OCI-LY7 (cell line): ENCODE results near the gene GRID1. TPM values are rescaled to one million over a fixed set of nuclear protein-coding genes. Genes with fewer than 3 reads are reported as not detected.

ENCODE experiments used
- BruUV-seq: library from RNA; stranded (reverse); fragments of 400-500 nt; replicated peaks from 2 replicates; lab custom pipeline; 2021; lab: Mats Ljungman, UMichigan
- CTCF ChIA-PET: fragments of 300-600 bp; sonication (Branson Sonifier 250); formaldehyde crosslinking; loops from one replicate; lab custom pipeline; 2022; ENCODE audit warnings: antibody characterized with exemption; ENCODE audit not compliant: unreplicated experiment; lab: Charles Lee
- POLR2A ChIA-PET: fragments of 300-600 bp; sonication (Branson Sonifier 250); formaldehyde crosslinking; loops from one replicate; lab custom pipeline; 2022; ENCODE audit warnings: antibody characterized with exemption; lab: Charles Lee
- DNase-seq: peaks from one replicate; pipeline ENCODE4 v3.0.0-alpha.2; 2015; ENCODE audit warnings: low spot score
- H2AFZ ChIP-seq: fragments of 200-600 bp; sonication (generic), shearing (Covaris generic); 2 replicates; pipeline ENCODE4 v1.6.1; 2014; ENCODE audit warnings: mild to moderate bottlenecking, antibody characterized with exemption, low read length, moderate library complexity
- H3K27ac ChIP-seq: fragments of 200-600 bp; sonication (generic); 2 replicates; pipeline ENCODE4 v1.5.1; 2014; ENCODE audit warnings: mixed run types, low read depth, mild to moderate bottlenecking, moderate library complexity, low read length, inconsistent platforms; ENCODE audit not compliant: poor library complexity, severe bottlenecking
- H3K36me3 ChIP-seq: fragments of 200-600 bp; sonication (generic); 2 replicates; pipeline ENCODE4 v1.6.1; 2014; ENCODE audit warnings: mild to moderate bottlenecking, antibody characterized with exemption, low read length, moderate library complexity, mixed read lengths; ENCODE audit not compliant: insufficient read depth
- H3K4me1 ChIP-seq: fragments of 200-600 bp; sonication (generic); 2 replicates; pipeline ENCODE4 v1.5.1; 2014; ENCODE audit warnings: mild to moderate bottlenecking, low read length; ENCODE audit not compliant: insufficient read depth, poor library complexity, severe bottlenecking
- H3K4me2 ChIP-seq: fragments of 200-600 bp; sonication (generic); 2 replicates; pipeline ENCODE4 v1.6.1; 2014; ENCODE audit warnings: mild to moderate bottlenecking, low read length
- H3K4me3 ChIP-seq: fragments of 200-600 bp; sonication (generic); 2 replicates; pipeline ENCODE4 v1.5.1; 2014; ENCODE audit warnings: mild to moderate bottlenecking, low read depth, low read length; ENCODE audit not compliant: poor library complexity, severe bottlenecking
- H3K79me2 ChIP-seq: fragments of 200-600 bp; sonication (generic); 2 replicates; pipeline ENCODE4 v1.6.1; 2016; ENCODE audit warnings: low read depth, mild to moderate bottlenecking, low read length, moderate library complexity, mixed read lengths; ENCODE audit not compliant: insufficient read depth
- H3K9me2 ChIP-seq: fragments of 200-600 bp; sonication (generic); 2 replicates; pipeline ENCODE4 v1.6.1; 2016; ENCODE audit warnings: mild to moderate bottlenecking, low read length, mixed read lengths; ENCODE audit not compliant: insufficient read depth
- H3K9me3 ChIP-seq: fragments of 200-600 bp; sonication (generic); 2 replicates; pipeline ENCODE4 v1.6.1; 2014; ENCODE audit warnings: mild to moderate bottlenecking, mixed run types, low read length, mixed read lengths
- H4K20me1 ChIP-seq: fragments of 200-600 bp; sonication (generic); 2 replicates; pipeline ENCODE4 v1.6.1; 2014; ENCODE audit warnings: mild to moderate bottlenecking, antibody characterized with exemption, low read length, moderate library complexity, mixed read lengths; ENCODE audit not compliant: insufficient read depth
- EZH2phosphoT487 ChIP-seq: fragments of 200-600 bp; sonication (generic); IDR thresholded peaks from 2 replicates; pipeline ENCODE4 v1.6.1; 2018; ENCODE audit warnings: low read depth, borderline replicate concordance, mild to moderate bottlenecking, mixed run types, antibody characterized with exemption, low read length, moderate library complexity, mixed read lengths
- intact Hi-C: fragments of 100-400 bp; cut with micrococcal nuclease; formaldehyde crosslinking; loops from one replicate; pipeline ENCODE4 v1.10.0; 2022; ENCODE audit not compliant: unreplicated experiment
- total RNA-seq, 2 experiments: library from RNA; depleted of rRNA in 1 of 2; stranded (reverse); fragments of >200 nt in 1 of 2; shearing (Covaris generic) in 1 of 2; gene quantifications; 2 replicates each; pipeline ENCODE4 v1.2.3, GENCODE V29; 2014 to 2022
- TF ChIP-seq, protein P1 (sequence below): fragments of 200-600 bp; sonication (generic); conservative IDR thresholded peaks from 2 replicates; pipeline ENCODE4 v1.5.1; 2014; ENCODE audit warnings: mild to moderate bottlenecking, antibody characterized with exemption, low read length, moderate library complexity, mixed read lengths

GRID1 gene
- total RNA-seq, 2 experiments from 2014 or later, result 1.6 to 3.7 TPM

- no peak overlapping the region for H3K27ac ChIP-seq
- CTCF ChIA-PET, result no interaction called here
- intact Hi-C loops, result no loop called here
Measured at GRCh38 chr10:86316274-86316835, 50.2 kb downstream of the GRID1 start.

DNA sequence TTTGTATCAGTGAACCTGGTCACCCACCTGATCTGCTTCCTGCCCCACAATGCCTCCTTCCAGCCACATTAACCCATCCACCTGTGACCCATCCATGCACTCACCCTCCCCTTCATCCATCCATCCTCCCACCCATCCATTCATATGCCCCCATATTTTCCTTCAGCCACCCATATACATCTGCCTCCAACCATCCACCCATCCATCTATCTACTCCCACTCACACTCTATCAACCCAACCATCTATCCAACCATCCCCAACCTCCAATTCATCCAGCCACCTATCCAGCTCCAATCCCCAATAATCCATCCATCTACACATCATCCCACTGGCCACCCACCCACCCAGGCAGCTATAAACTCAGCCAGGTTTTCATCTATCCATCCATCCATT, 51.0 kb downstream of the GRID1 start:
- no peaks in the 10 kb centered on the region for H3K9me2 ChIP-seq
- TF ChIP-seq EZH2phosphoT487, result no peak
- TF ChIP-seq, protein P1, sequence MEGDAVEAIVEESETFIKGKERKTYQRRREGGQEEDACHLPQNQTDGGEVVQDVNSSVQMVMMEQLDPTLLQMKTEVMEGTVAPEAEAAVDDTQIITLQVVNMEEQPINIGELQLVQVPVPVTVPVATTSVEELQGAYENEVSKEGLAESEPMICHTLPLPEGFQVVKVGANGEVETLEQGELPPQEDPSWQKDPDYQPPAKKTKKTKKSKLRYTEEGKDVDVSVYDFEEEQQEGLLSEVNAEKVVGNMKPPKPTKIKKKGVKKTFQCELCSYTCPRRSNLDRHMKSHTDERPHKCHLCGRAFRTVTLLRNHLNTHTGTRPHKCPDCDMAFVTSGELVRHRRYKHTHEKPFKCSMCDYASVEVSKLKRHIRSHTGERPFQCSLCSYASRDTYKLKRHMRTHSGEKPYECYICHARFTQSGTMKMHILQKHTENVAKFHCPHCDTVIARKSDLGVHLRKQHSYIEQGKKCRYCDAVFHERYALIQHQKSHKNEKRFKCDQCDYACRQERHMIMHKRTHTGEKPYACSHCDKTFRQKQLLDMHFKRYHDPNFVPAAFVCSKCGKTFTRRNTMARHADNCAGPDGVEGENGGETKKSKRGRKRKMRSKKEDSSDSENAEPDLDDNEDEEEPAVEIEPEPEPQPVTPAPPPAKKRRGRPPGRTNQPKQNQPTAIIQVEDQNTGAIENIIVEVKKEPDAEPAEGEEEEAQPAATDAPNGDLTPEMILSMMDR, result no peak
- H3K79me2 ChIP-seq, result no peaks in the 10 kb centered on the region
- H3K4me1 ChIP-seq, result no peaks in the 10 kb centered on the region
- H3K9me3 ChIP-seq, result no peaks in the 10 kb centered on the region
- no peak for DNase-seq
- H2AFZ ChIP-seq, result no peak overlapping the region
- intact Hi-C loops, result no loop called here
- no peak overlapping the region for H3K4me3 ChIP-seq
- no peaks in the 10 kb centered on the region for H4K20me1 ChIP-seq
- H3K27ac ChIP-seq, result no peak overlapping the region
- BruUV-seq, result no TSS peak
- no peak overlapping the region for H3K4me2 ChIP-seq
- POLR2A ChIA-PET, result no interaction called here
- no peaks in the 10 kb centered on the region for H3K36me3 ChIP-seq
- CTCF ChIA-PET, result no interaction called here

More at GRCh38 chr10:86316274-86316835, 50.2 kb downstream of the GRID1 start:
- H3K4me3 ChIP-seq, result no peak overlapping the region
- no peaks in the 10 kb centered on the region for H4K20me1 ChIP-seq
- H3K9me2 ChIP-seq, result no peaks in the 10 kb centered on the region
- no peak overlapping the region for H3K4me2 ChIP-seq
- BruUV-seq, result no TSS peak
- H3K4me1 ChIP-seq, result no peaks in the 10 kb centered on the region
- no peaks in the 10 kb centered on the region for H3K79me2 ChIP-seq
- H2AFZ ChIP-seq, result no peak overlapping the region
- H3K9me3 ChIP-seq, result no peaks in the 10 kb centered on the region
- no peaks in the 10 kb centered on the region for H3K36me3 ChIP-seq
- DNase-seq, result no peak
- TF ChIP-seq, protein P1, result no peak
- TF ChIP-seq EZH2phosphoT487, result no peak
- POLR2A ChIA-PET, result no interaction called here

DNA sequence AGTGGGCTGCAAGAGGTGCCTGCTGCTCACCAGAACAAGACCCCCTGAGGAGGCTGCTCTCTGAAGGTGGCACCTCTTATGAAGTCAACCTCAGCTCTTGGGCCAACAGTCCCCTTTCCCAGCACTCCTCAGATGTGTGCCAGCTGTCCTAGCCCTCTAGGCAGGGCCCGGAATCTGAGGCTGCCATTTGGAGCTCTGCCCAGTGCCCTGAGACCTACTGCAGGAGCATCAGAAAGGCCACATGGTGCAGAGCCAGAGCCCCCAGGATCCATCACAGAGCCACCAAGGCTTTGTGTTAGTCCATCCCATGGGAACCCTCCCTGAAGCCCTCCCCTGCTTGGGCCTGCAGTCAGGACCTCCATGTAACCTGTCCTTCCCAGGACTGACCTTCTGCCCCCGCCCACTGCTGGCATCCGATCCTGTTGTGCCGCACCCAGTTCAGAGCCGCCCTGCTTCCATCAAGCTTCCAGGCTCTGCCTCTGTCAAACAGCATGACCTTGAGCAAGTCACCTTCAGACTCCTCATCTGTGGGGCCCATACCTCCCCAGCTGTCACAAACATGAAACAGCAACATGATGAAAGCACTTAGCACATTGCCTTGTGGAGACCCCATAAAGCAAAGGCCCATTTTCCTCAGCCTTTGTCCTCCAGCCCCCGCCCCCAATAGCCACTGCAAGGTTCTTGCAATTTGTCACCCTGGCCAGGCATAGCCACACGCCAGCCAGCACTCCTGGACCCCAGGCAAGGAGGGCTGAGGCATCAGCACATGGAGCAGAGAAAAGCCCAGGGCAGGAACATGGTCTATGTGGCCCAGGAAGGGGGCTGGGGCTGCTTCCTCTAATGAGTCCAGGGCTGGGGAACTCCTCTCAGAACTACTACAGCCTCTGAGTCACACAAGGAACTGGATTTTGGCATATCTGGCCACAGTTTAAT, 51.7 kb downstream of the GRID1 start:
- H3K36me3 ChIP-seq, result no peaks in the 10 kb centered on the region
- CTCF ChIA-PET, result interaction anchor here (0.6 kb wide), 1 partner anchor 59 kb away, joined by 3 read pairs; no protein-coding TSS in a partner anchor

More for the DNA sequence above, 51.7 kb downstream of the GRID1 start:
- no peak overlapping the region for H2AFZ ChIP-seq
- TF ChIP-seq EZH2phosphoT487, result no peak
- TF ChIP-seq, protein P1, result no peak
- H3K9me3 ChIP-seq, result no peaks in the 10 kb centered on the region
- no peaks in the 10 kb centered on the region for H4K20me1 ChIP-seq
- intact Hi-C loops, result no loop called here
- BruUV-seq, result no TSS peak
- H3K4me2 ChIP-seq, result no peak overlapping the region
- H3K79me2 ChIP-seq, result no peaks in the 10 kb centered on the region
- POLR2A ChIA-PET, result no interaction called here
- H3K4me1 ChIP-seq, result no peaks in the 10 kb centered on the region
- H3K27ac ChIP-seq, result no peak overlapping the region
- no peak overlapping the region for H3K4me3 ChIP-seq
- no peaks in the 10 kb centered on the region for H3K9me2 ChIP-seq
- no peak for DNase-seq
